GM23248 (cell line): ENCODE measurements around the gene HIVEP3. TPM values are rescaled to one million over a fixed set of nuclear protein-coding genes. Genes with fewer than 3 reads are reported as not detected.

Experiments used
- DNase-seq: peaks from one replicate; pipeline ENCODE4 v3.0.0-alpha.2; 2015
- H2AFZ ChIP-seq: fragments of 200-600 bp; sonication (generic); 2 replicates; pipeline ENCODE4 v1.6.1; 2016; ENCODE audit warnings: antibody characterized with exemption
- H3F3A ChIP-seq: fragments of 200-600 bp; sonication (generic); 2 replicates; pipeline ENCODE4 v1.6.1; 2016; ENCODE audit warnings: mild to moderate bottlenecking, antibody characterized with exemption, mixed run types; ENCODE audit not compliant: insufficient read depth
- H3K27ac ChIP-seq: fragments of 200-600 bp; sonication (generic); 2 replicates; pipeline ENCODE4 v1.5.1; 2016; ENCODE audit warnings: mild to moderate bottlenecking
- H3K27me3 ChIP-seq: fragments of 200-600 bp; sonication (generic); replicated peaks from 2 replicates; pipeline ENCODE4 v1.6.1; 2016; ENCODE audit warnings: mild to moderate bottlenecking; ENCODE audit not compliant: insufficient read depth
- H3K36me3 ChIP-seq: fragments of 200-600 bp; sonication (generic); 2 replicates; pipeline ENCODE4 v1.6.1; 2016; ENCODE audit warnings: low read depth, mild to moderate bottlenecking
- H3K4me1 ChIP-seq: fragments of 200-600 bp; sonication (generic); 2 replicates; pipeline ENCODE4 v1.6.1; 2016; ENCODE audit warnings: mild to moderate bottlenecking; ENCODE audit not compliant: insufficient read depth
- H3K4me2 ChIP-seq: fragments of 200-600 bp; sonication (generic); one replicate; pipeline ENCODE4 v1.6.1; 2016; ENCODE audit warnings: mild to moderate bottlenecking; ENCODE audit not compliant: unreplicated experiment
- H3K4me3 ChIP-seq: fragments of 200-600 bp; sonication (generic); 2 replicates; pipeline ENCODE4 v1.5.1; 2016; ENCODE audit warnings: mild to moderate bottlenecking
- H3K79me2 ChIP-seq: fragments of 200-600 bp; sonication (generic); 2 replicates; pipeline ENCODE4 v1.6.1; 2016; ENCODE audit warnings: mild to moderate bottlenecking; ENCODE audit not compliant: insufficient read depth
- H3K9ac ChIP-seq: fragments of 200-600 bp; sonication (generic); 2 replicates; pipeline ENCODE4 v1.6.1; 2016; ENCODE audit warnings: mild to moderate bottlenecking
- H3K9me2 ChIP-seq: fragments of 200-600 bp; sonication (generic); 2 replicates; pipeline ENCODE4 v1.6.1; 2016; ENCODE audit warnings: mixed run types, mild to moderate bottlenecking, moderate library complexity; ENCODE audit not compliant: insufficient read depth
- H3K9me3 ChIP-seq: fragments of 200-600 bp; sonication (generic); one replicate; pipeline ENCODE4 v1.6.1; 2017; ENCODE audit warnings: low read depth
- H4K20me1 ChIP-seq: fragments of 200-600 bp; sonication (generic); 2 replicates; pipeline ENCODE4 v1.6.0; 2016; ENCODE audit not compliant: insufficient read depth
- EZH2 ChIP-seq: fragments of 200-600 bp; sonication (generic); IDR thresholded peaks from 2 replicates; pipeline ENCODE4 v1.6.1; 2018; ENCODE audit warnings: antibody characterized with exemption, mild to moderate bottlenecking; ENCODE audit not compliant: insufficient read depth, poor library complexity, severe bottlenecking
- EZH2phosphoT487 ChIP-seq: fragments of 200-600 bp; sonication (generic); IDR thresholded peaks from 2 replicates; pipeline ENCODE4 v1.6.1; 2018; ENCODE audit warnings: antibody characterized with exemption, moderate library complexity, mild to moderate bottlenecking, low read depth; ENCODE audit not compliant: insufficient read depth
- WGBS, 2 experiments: methylation state at CpG; one replicate each; pipeline ENCODE4 v1.1.6; 2015 to 2017; ENCODE audit warnings: low lambda C conversion rate in 2 of 2, low coverage in 1 of 2; ENCODE audit errors: missing lambda C conversion rate in 2 of 2; 5-methylcytosine and 5-hydroxymethylcytosine counted together
- in situ Hi-C: fragments of 300-500 bp; cut with MboI; formaldehyde crosslinking; loops from 2 replicates; pipeline ENCODE4 v1.15.0; 2020
- polyA plus RNA-seq: library from polyadenylated mRNA; unstranded; fragments of >200 nt; fragmentation: Nextera tagmentation; extraction: Ambion mirVana; gene quantifications from 2 replicates; pipeline ENCODE4 v1.2.1, GENCODE V29; 2016
- total RNA-seq: library from RNA; depleted of rRNA; stranded (reverse); fragments of >200 nt; shearing (Covaris generic); gene quantifications from 2 replicates; pipeline ENCODE4 v1.2.3, GENCODE V29; 2014

HIVEP3 gene
- total and polyA plus RNA-seq, 2 experiments from 2014 or later: 1.7 to 7.2 TPM

GRCh38 chr1:41898191-41898713, 20.5 kb downstream of the HIVEP3 start:
- Histone ChIP-seq H3K27me3 (no peaks in the 10 kb centered on the region), H3K9me3 (no peaks in the 10 kb centered on the region), H4K20me1 (no peaks in the 10 kb centered on the region), H2AFZ (peak overlapping the region; percentile 58), H3K4me1 (peaks cover 48% of the 10 kb centered on the region), H3K27ac (peak overlapping the region; percentile 12; the same call in 1 of the 2 replicates), H3K79me2 (no peaks in the 10 kb centered on the region), H3K9ac (no peak overlapping the region), H3K36me3 (no peaks in the 10 kb centered on the region), H3K9me2 (no peaks in the 10 kb centered on the region), H3K4me2 (peak overlapping the region; percentile 38), H3F3A (peaks cover 9% of the 10 kb centered on the region; the same call in 1 of the 2 replicates), H3K4me3 (no peak overlapping the region)
- TF ChIP-seq EZH2: no peak
- no peak for TF ChIP-seq EZH2phosphoT487
- 56 to 63% methylated on average over 6 of the region's 6 CpGs for WGBS, 2 experiments
- in situ Hi-C loops: no loop called here
- peak; percentile 61 for DNase-seq

DNA sequence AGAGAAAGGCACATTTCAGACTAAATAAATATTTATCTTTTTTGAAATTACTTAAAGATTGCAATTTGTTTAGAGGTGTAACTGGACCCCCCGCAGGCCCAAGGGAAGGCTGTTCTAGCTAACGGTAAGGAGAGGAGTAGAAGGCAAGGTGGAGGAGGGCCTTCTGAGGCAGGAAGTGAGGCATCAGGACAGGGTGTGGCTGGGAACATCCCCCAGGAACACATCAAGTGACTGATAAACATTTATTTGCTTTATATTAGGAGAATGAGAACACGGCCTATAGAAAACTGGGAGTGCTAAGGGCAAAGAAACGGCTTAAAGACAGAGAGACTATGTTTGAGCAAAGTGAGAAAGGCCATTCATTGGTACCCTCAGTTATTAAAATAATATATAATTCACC, 23.2 kb downstream of the HIVEP3 start:
- no peak for DNase-seq
- Histone ChIP-seq H2AFZ (no peak overlapping the region), H3K9me2 (no peaks in the 10 kb centered on the region), H3K27ac (no peak overlapping the region), H3F3A (no peaks in the 10 kb centered on the region), H3K4me3 (no peak overlapping the region), H4K20me1 (no peaks in the 10 kb centered on the region), H3K9me3 (no peaks in the 10 kb centered on the region), H3K4me2 (no peak overlapping the region), H3K36me3 (no peaks in the 10 kb centered on the region), H3K79me2 (no peaks in the 10 kb centered on the region), H3K27me3 (no peaks in the 10 kb centered on the region), H3K4me1 (peaks cover 27% of the 10 kb centered on the region), H3K9ac (no peak overlapping the region)
- TF ChIP-seq EZH2phosphoT487 (no peak), EZH2 (no peak)
- in situ Hi-C loops: no loop called here
- WGBS, 2 experiments: 92 to 96% methylated on average over 4 of the region's 4 CpGs

GRCh38 chr1:41894808-41895483, 23.8 kb downstream of the HIVEP3 start:
- H4K20me1 ChIP-seq: no peaks in the 10 kb centered on the region
- no peak for DNase-seq
- H3K4me1 ChIP-seq: peaks cover 26% of the 10 kb centered on the region
- H3K4me2 ChIP-seq: no peak overlapping the region
- no peaks in the 10 kb centered on the region for H3K9me3 ChIP-seq
- H3K9ac ChIP-seq: no peak overlapping the region
- no peaks in the 10 kb centered on the region for H3K27me3 ChIP-seq
- in situ Hi-C loops: no loop called here
- H3K27ac ChIP-seq: no peak overlapping the region
- no peaks in the 10 kb centered on the region for H3K9me2 ChIP-seq
- H3F3A ChIP-seq: no peaks in the 10 kb centered on the region
- no peaks in the 10 kb centered on the region for H3K79me2 ChIP-seq
- H3K36me3 ChIP-seq: no peaks in the 10 kb centered on the region
- H2AFZ ChIP-seq: no peak overlapping the region
- 84 to 88% methylated on average over 6 of the region's 6 CpGs for WGBS, 2 experiments
- H3K4me3 ChIP-seq: no peak overlapping the region
- TF ChIP-seq EZH2 (no peak), EZH2phosphoT487 (no peak)

GRCh38 chr1:41894101-41894807, 24.5 kb downstream of the HIVEP3 start:
- Histone ChIP-seq H3K79me2 (no peaks in the 10 kb centered on the region), H3K27ac (no peak overlapping the region), H3K9me3 (no peaks in the 10 kb centered on the region), H3F3A (no peaks in the 10 kb centered on the region), H2AFZ (no peak overlapping the region), H3K4me1 (peaks cover 22% of the 10 kb centered on the region), H4K20me1 (no peaks in the 10 kb centered on the region), H3K36me3 (no peaks in the 10 kb centered on the region), H3K27me3 (no peaks in the 10 kb centered on the region), H3K9me2 (no peaks in the 10 kb centered on the region), H3K4me3 (no peak overlapping the region), H3K9ac (no peak overlapping the region), H3K4me2 (no peak overlapping the region)
- in situ Hi-C loops: no loop called here
- WGBS, 2 experiments: 63 to 64% methylated on average over 4 of the region's 4 CpGs
- TF ChIP-seq EZH2phosphoT487 (no peak), EZH2 (no peak)
- DNase-seq: no peak
